ENCODE data around the gene UBE2D1. TPM values are rescaled to one million over a fixed set of nuclear protein-coding genes. Genes with fewer than 3 reads are reported as not detected.

UBE2D1 gene
- total RNA-seq, 2 donors from 2014 or later, result 14.6 to 18.4 TPM

DNA sequence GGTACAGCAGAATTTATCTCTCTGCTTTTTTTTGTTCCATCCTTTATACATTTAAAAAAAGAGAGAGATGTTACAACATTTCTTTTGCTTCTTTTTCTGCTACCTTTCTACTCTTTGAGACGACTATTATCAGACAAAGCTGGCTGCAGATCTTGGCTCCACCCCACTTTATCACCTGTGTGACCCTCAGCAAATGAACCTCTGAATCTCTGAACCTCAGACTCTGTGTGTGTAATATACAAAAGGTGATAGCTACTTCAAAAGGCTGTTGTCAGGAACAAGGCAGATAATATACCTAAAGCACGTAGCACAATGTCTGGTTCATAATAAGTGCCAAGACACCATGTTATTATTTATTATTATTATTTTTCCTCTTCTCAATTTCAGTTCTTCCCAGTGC, 32.6 kb upstream of the UBE2D1 start:
- no peak overlapping the region for H3K9ac ChIP-seq (ENCODE audit: low read depth in 2 of 2, low read length in 2 of 2)
- no peak for DNase-seq
- intact Hi-C loops (cut with DNase I), result loop anchor here (5.0 kb wide), 1 partner anchor 80 kb away; no protein-coding TSS in a partner anchor
- H3K4me1 ChIP-seq, result peaks cover 3% of the 10 kb centered on the region
- H3K36me3 ChIP-seq, result no peaks in the 10 kb centered on the region
- TF ChIP-seq, protein P1, sequence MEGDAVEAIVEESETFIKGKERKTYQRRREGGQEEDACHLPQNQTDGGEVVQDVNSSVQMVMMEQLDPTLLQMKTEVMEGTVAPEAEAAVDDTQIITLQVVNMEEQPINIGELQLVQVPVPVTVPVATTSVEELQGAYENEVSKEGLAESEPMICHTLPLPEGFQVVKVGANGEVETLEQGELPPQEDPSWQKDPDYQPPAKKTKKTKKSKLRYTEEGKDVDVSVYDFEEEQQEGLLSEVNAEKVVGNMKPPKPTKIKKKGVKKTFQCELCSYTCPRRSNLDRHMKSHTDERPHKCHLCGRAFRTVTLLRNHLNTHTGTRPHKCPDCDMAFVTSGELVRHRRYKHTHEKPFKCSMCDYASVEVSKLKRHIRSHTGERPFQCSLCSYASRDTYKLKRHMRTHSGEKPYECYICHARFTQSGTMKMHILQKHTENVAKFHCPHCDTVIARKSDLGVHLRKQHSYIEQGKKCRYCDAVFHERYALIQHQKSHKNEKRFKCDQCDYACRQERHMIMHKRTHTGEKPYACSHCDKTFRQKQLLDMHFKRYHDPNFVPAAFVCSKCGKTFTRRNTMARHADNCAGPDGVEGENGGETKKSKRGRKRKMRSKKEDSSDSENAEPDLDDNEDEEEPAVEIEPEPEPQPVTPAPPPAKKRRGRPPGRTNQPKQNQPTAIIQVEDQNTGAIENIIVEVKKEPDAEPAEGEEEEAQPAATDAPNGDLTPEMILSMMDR (IDR thresholded peaks at IDR 0.05), result no peak
- H3K27ac ChIP-seq, result no peak overlapping the region
- H3K4me3 ChIP-seq, result no peak overlapping the region
- no peaks in the 10 kb centered on the region for H3K27me3 ChIP-seq
- H3K9me3 ChIP-seq, result no peaks in the 10 kb centered on the region

DNA sequence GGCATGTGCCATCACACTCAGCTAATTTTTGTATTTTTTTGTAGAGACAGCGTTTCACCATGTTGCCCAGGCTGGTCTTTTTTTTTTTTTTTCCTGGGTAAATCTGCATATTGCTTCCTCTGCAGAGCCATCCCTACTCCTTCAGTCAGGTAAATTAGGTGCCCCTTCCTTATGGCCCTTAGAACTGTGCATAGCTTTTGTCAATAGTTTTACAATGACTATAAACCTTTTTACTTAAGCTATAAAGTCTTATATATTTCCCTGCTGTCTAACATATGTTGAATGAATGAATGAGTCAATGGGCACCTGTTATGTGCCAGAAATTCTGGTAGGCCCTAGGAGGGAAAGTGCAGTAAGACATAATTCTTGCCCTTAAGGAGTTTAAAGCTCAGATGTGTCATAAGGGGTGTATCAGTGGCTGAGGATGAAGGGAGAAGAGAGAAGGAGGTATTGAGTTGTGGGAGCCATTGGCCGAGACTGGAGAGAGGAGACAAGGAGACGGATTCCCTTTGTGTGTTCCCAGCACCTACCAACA, 30.6 kb upstream of the UBE2D1 start:
- H3K27me3 ChIP-seq, result no peaks in the 10 kb centered on the region
- no peak overlapping the region for H3K9ac ChIP-seq (ENCODE audit: low read depth in 2 of 2, low read length in 2 of 2)
- H3K9me3 ChIP-seq, result no peaks in the 10 kb centered on the region
- H3K4me1 ChIP-seq, result peaks cover 3% of the 10 kb centered on the region
- DNase-seq, result peak; percentile 29
- TF ChIP-seq, protein P1 (IDR thresholded peaks at IDR 0.05), result no peak
- H3K36me3 ChIP-seq, result no peaks in the 10 kb centered on the region
- no peak overlapping the region for H3K4me3 ChIP-seq
- peak overlapping the region; percentile 19 for H3K27ac ChIP-seq
- intact Hi-C loops (cut with DNase I), result loop anchor here (5.0 kb wide), 1 partner anchor 78 kb away; no protein-coding TSS in a partner anchor

DNA sequence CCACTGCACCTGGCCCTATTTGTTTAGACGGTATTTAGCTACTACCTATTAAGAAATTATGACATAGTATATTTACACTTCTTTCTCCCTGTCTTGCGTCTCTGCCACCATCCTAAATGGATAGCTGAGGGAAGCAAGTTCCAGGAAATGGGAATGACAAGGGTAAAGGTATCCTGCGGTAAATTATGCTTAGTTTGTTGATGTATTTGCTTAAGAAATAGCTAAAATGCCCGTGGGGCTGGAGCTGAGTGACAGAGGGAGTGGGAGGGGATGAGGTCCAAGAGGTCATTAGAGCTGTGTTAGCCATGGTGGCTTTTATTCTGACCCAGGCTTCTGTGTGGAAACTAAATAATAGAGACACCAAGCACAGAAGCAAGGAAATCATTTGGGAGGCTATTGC, 29.0 kb upstream of the UBE2D1 start:
- H3K27ac ChIP-seq, result no peak overlapping the region
- no peaks in the 10 kb centered on the region for H3K9me3 ChIP-seq
- H3K9ac ChIP-seq (ENCODE audit: low read depth in 2 of 2, low read length in 2 of 2), result no peak overlapping the region
- H3K4me3 ChIP-seq, result no peak overlapping the region
- peaks cover 3% of the 10 kb centered on the region for H3K4me1 ChIP-seq
- no peak for DNase-seq
- H3K36me3 ChIP-seq, result no peaks in the 10 kb centered on the region
- TF ChIP-seq, protein P1 (IDR thresholded peaks at IDR 0.05), result no peak
- intact Hi-C loops (cut with DNase I), result no loop called here
- no peaks in the 10 kb centered on the region for H3K27me3 ChIP-seq

DNA sequence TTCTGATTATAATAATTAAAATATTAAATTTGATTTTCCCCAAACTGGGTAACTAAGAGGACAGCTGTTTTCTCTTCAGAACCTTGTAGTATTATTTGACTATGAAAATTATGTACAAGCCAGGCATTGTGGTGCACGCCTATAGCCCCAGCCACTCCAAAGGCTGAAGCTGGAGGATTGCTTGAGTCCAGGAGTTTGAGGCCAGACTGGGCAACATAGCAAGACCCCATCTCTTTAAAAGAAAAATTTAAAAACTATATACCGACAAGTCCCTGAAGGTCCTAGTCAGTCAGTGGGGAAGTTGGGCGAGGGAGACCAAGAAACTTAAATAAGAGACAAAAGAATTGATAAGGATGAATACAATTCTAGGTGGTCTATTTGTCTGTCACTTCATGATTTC, 27.1 kb upstream of the UBE2D1 start:
- intact Hi-C loops (cut with DNase I), result no loop called here
- Histone ChIP-seq H3K36me3 (no peaks in the 10 kb centered on the region), H3K9me3 (no peaks in the 10 kb centered on the region), H3K9ac (ENCODE audit: low read depth in 2 of 2, low read length in 2 of 2) (no peak overlapping the region), H3K4me1 (peaks cover 3% of the 10 kb centered on the region), H3K27ac (no peak overlapping the region), H3K27me3 (no peaks in the 10 kb centered on the region), H3K4me3 (no peak overlapping the region)
- DNase-seq, result no peak
- TF ChIP-seq, protein P1 (IDR thresholded peaks at IDR 0.05), result no peak

DNA sequence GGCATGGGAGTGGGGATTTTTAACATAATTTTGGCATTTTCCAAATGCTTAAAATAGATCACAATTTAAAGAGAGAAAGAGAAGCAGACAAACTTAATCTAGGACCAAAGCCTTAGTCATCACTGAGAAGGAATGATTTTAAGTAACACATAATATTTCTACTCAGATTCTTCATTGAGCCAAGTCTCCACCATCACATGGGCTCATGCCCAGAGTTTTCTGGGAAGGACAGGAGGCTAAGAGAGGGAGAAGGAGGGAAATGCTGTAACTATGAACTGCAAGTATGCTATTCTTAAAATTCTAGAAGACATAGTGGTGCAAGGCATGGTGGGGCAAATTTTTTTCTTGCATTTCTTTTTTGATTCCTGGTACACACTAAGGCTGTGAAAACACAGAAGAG, 23.8 kb upstream of the UBE2D1 start:
- no peaks in the 10 kb centered on the region for H3K9me3 ChIP-seq
- TF ChIP-seq, protein P1 (IDR thresholded peaks at IDR 0.05), result no peak
- intact Hi-C loops (cut with DNase I), result no loop called here
- H3K4me3 ChIP-seq, result no peak overlapping the region
- no peaks in the 10 kb centered on the region for H3K4me1 ChIP-seq
- no peak overlapping the region for H3K9ac ChIP-seq (ENCODE audit: low read depth in 2 of 2, low read length in 2 of 2)
- no peaks in the 10 kb centered on the region for H3K36me3 ChIP-seq
- no peaks in the 10 kb centered on the region for H3K27me3 ChIP-seq
- DNase-seq, result no peak
- no peak overlapping the region for H3K27ac ChIP-seq
